ENCODE results near the gene SNAPC2.
"Not testable (repeated sequence)": the region's sequence is repeated elsewhere in the genome, so short reads cannot be mapped to it uniquely, and the experiment has no call there.

The SNAPC2 gene

GRCh38 chr19:7883796-7884570, 36.2 kb upstream of the SNAPC2 start:
- Mint-ChIP-seq H3K4me1 (no peaks in the 10 kb centered on the region), H3K36me3 (no peaks in the 10 kb centered on the region), H3K9me3 (no peaks in the 10 kb centered on the region), H3K27me3 (peaks cover 4% of the 10 kb centered on the region), H3K27ac (no peak overlapping the region), H3K4me3 (no peak overlapping the region)

GRCh38 chr19:7885818-7886217, 34.3 kb upstream of the SNAPC2 start:
- Mint-ChIP-seq H3K36me3 (no peaks in the 10 kb centered on the region), H3K27ac (no peak overlapping the region), H3K4me3 (no peak overlapping the region), H3K27me3 (peaks cover 5% of the 10 kb centered on the region), H3K4me1 (no peaks in the 10 kb centered on the region), H3K9me3 (no peaks in the 10 kb centered on the region)

- Mint-ChIP-seq H3K4me1 (no peaks in the 10 kb centered on the region), H3K27ac (no peak overlapping the region)
Observed at GRCh38 chr19:7887408-7888144, 32.6 kb upstream of the SNAPC2 start.

GRCh38 chr19:7888145-7888825, 31.9 kb upstream of the SNAPC2 start, which contains the start of gene LRRC8E:
TSS of gene LRRC8E (plus strand) at chr19:7888510. CDS start at chr19:7895604, 7,094 bp downstream.
- peaks cover 5% of the 10 kb centered on the region for H3K27me3 Mint-ChIP-seq
- H3K36me3 Mint-ChIP-seq, result no peaks in the 10 kb centered on the region
- H3K4me3 Mint-ChIP-seq, result no peak within 1 kb of the TSS
- no peaks in the 10 kb centered on the region for H3K9me3 Mint-ChIP-seq
- no peaks in the 10 kb centered on the region for H3K4me1 Mint-ChIP-seq
- no peak within 1 kb of the TSS for H3K27ac Mint-ChIP-seq

More at GRCh38 chr19:7887408-7888144, 32.6 kb upstream of the SNAPC2 start:
- Mint-ChIP-seq H3K4me3 (no peak overlapping the region), H3K9me3 (no peaks in the 10 kb centered on the region), H3K36me3 (no peaks in the 10 kb centered on the region), H3K27me3 (peaks cover 5% of the 10 kb centered on the region)

GRCh38 chr19:7888826-7889217, 31.3 kb upstream of the SNAPC2 start:
- no peaks in the 10 kb centered on the region for H3K4me1 Mint-ChIP-seq
- H3K27me3 Mint-ChIP-seq, result peaks cover 5% of the 10 kb centered on the region
- no peaks in the 10 kb centered on the region for H3K9me3 Mint-ChIP-seq
- no peaks in the 10 kb centered on the region for H3K36me3 Mint-ChIP-seq
- no peak overlapping the region for H3K27ac Mint-ChIP-seq
- no peak overlapping the region for H3K4me3 Mint-ChIP-seq

GRCh38 chr19:7893362-7894101, 26.6 kb upstream of the SNAPC2 start:
- not testable (repeated sequence) for H3K4me3 Mint-ChIP-seq, H3K27ac Mint-ChIP-seq, H3K36me3 Mint-ChIP-seq

GRCh38 chr19:7894612-7895309, 25.4 kb upstream of the SNAPC2 start:
- no peaks in the 10 kb centered on the region for H3K9me3 Mint-ChIP-seq
- no peak overlapping the region for H3K4me3 Mint-ChIP-seq
- peaks cover 3% of the 10 kb centered on the region for H3K27me3 Mint-ChIP-seq
- H3K27ac Mint-ChIP-seq, result no peak overlapping the region
- no peaks in the 10 kb centered on the region for H3K36me3 Mint-ChIP-seq
- no peaks in the 10 kb centered on the region for H3K4me1 Mint-ChIP-seq

More at GRCh38 chr19:7893362-7894101, 26.6 kb upstream of the SNAPC2 start:
- not testable (repeated sequence) for H3K4me1 Mint-ChIP-seq, H3K27me3 Mint-ChIP-seq, H3K9me3 Mint-ChIP-seq

GRCh38 chr19:7895565-7895964, 24.6 kb upstream of the SNAPC2 start:
- H3K36me3 Mint-ChIP-seq, result no peaks in the 10 kb centered on the region
- no peak overlapping the region for H3K27ac Mint-ChIP-seq
- H3K4me3 Mint-ChIP-seq, result no peak overlapping the region
- H3K9me3 Mint-ChIP-seq, result no peaks in the 10 kb centered on the region
- peaks cover 3% of the 10 kb centered on the region for H3K27me3 Mint-ChIP-seq
- H3K4me1 Mint-ChIP-seq, result no peaks in the 10 kb centered on the region

GRCh38 chr19:7897292-7897691, 22.8 kb upstream of the SNAPC2 start:
- Mint-ChIP-seq H3K36me3 (no peaks in the 10 kb centered on the region), H3K4me1 (no peaks in the 10 kb centered on the region), H3K27ac (no peak overlapping the region), H3K9me3 (no peaks in the 10 kb centered on the region), H3K4me3 (no peak overlapping the region), H3K27me3 (peaks cover 3% of the 10 kb centered on the region)

- H3K27ac Mint-ChIP-seq, result no peak overlapping the region
- H3K4me3 Mint-ChIP-seq, result no peak overlapping the region
- H3K27me3 Mint-ChIP-seq, result peaks cover 3% of the 10 kb centered on the region
- no peaks in the 10 kb centered on the region for H3K36me3 Mint-ChIP-seq
- H3K9me3 Mint-ChIP-seq, result no peaks in the 10 kb centered on the region
- H3K4me1 Mint-ChIP-seq, result peaks cover 5% of the 10 kb centered on the region
Observed at GRCh38 chr19:7898967-7899366, 21.2 kb upstream of the SNAPC2 start.

- peaks cover 8% of the 10 kb centered on the region for H3K4me1 Mint-ChIP-seq
- no peaks in the 10 kb centered on the region for H3K36me3 Mint-ChIP-seq
- no peaks in the 10 kb centered on the region for H3K9me3 Mint-ChIP-seq
- H3K27ac Mint-ChIP-seq, result no peak overlapping the region
- no peak overlapping the region for H3K4me3 Mint-ChIP-seq
- no peaks in the 10 kb centered on the region for H3K27me3 Mint-ChIP-seq
Observed at GRCh38 chr19:7899751-7900378, 20.3 kb upstream of the SNAPC2 start.

GRCh38 chr19:7900401-7900870, 19.7 kb upstream of the SNAPC2 start:
- peaks cover 13% of the 10 kb centered on the region for H3K4me1 Mint-ChIP-seq
- no peak overlapping the region for H3K27ac Mint-ChIP-seq
- H3K27me3 Mint-ChIP-seq, result no peaks in the 10 kb centered on the region
- H3K4me3 Mint-ChIP-seq, result no peak overlapping the region
- H3K9me3 Mint-ChIP-seq, result no peaks in the 10 kb centered on the region
- no peaks in the 10 kb centered on the region for H3K36me3 Mint-ChIP-seq

GRCh38 chr19:7900931-7901330, 19.2 kb upstream of the SNAPC2 start:
- Mint-ChIP-seq H3K4me1 (peaks cover 18% of the 10 kb centered on the region), H3K4me3 (no peak overlapping the region), H3K36me3 (peaks cover 2% of the 10 kb centered on the region), H3K9me3 (no peaks in the 10 kb centered on the region), H3K27me3 (no peaks in the 10 kb centered on the region), H3K27ac (no peak overlapping the region)

- no peak overlapping the region for H3K4me3 Mint-ChIP-seq
- H3K27me3 Mint-ChIP-seq, result no peaks in the 10 kb centered on the region
Observed at GRCh38 chr19:7901337-7901736, 18.8 kb upstream of the SNAPC2 start.

More at GRCh38 chr19:7901337-7901736, 18.8 kb upstream of the SNAPC2 start:
- no peak overlapping the region for H3K27ac Mint-ChIP-seq
- peaks cover 18% of the 10 kb centered on the region for H3K4me1 Mint-ChIP-seq
- H3K36me3 Mint-ChIP-seq, result peaks cover 2% of the 10 kb centered on the region
- no peaks in the 10 kb centered on the region for H3K9me3 Mint-ChIP-seq
